ENCODE results near the gene CENPL.

DNA sequence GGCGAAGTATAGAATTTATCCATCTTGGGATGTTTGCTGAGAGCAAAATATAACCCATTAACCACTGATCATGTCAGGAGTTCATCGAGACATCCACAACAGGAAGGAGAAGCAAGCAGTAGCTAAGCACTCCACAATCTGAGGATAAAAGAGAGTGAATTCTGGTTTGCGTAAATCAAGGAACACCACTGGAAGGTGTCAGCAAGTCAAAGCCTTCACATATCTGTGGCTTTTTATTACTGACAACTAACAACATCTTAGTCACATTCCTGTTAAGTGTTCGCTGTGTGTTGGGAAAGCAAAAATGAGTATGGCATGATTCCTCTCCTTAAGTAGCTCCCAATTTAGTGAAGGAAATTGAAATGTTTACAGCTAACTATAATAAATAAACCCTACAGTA, 44.7 kb downstream of the CENPL start:
- no peak for TF ChIP-seq POLR2A (IDR thresholded peaks at IDR 0.05)
- TF ChIP-seq, protein P1, sequence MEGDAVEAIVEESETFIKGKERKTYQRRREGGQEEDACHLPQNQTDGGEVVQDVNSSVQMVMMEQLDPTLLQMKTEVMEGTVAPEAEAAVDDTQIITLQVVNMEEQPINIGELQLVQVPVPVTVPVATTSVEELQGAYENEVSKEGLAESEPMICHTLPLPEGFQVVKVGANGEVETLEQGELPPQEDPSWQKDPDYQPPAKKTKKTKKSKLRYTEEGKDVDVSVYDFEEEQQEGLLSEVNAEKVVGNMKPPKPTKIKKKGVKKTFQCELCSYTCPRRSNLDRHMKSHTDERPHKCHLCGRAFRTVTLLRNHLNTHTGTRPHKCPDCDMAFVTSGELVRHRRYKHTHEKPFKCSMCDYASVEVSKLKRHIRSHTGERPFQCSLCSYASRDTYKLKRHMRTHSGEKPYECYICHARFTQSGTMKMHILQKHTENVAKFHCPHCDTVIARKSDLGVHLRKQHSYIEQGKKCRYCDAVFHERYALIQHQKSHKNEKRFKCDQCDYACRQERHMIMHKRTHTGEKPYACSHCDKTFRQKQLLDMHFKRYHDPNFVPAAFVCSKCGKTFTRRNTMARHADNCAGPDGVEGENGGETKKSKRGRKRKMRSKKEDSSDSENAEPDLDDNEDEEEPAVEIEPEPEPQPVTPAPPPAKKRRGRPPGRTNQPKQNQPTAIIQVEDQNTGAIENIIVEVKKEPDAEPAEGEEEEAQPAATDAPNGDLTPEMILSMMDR (IDR thresholded peaks at IDR 0.05) = no peak
- TF ChIP-seq POLR2AphosphoS5 (IDR thresholded peaks at IDR 0.05) = no peak
- no peak for TF ChIP-seq EP300 (IDR thresholded peaks at IDR 0.05)
